Astrocyte of the spinal cord (primary cell): ENCODE measurements around the gene RAP1GAP2.
"Not testable (repeated sequence)": the region's sequence is repeated elsewhere in the genome, so short reads cannot be mapped to it uniquely, and the experiment has no call there.

Source experiments
- DNase-seq: peaks from one replicate; pipeline ENCODE4 v3.0.0; 2011; ENCODE audit warnings: low read depth, low spot score
- H3K4me3 ChIP-seq: 2 replicates; pipeline ENCODE4 v1.5.1; 2011; ENCODE audit warnings: low read depth, mild to moderate bottlenecking, low read length, moderate library complexity
- in situ Hi-C: cut with HindIII; loops from 2 replicates; pipeline ENCODE4 v1.10.0; 2017; ENCODE audit warnings: low sequenced_read_pairs
- TF ChIP-seq, protein P1 (sequence below): IDR thresholded peaks from 2 replicates; pipeline ENCODE4 v1.5.1; 2012; ENCODE audit warnings: low read depth, mild to moderate bottlenecking, low read length, inconsistent platforms

RAP1GAP2 gene

DNA sequence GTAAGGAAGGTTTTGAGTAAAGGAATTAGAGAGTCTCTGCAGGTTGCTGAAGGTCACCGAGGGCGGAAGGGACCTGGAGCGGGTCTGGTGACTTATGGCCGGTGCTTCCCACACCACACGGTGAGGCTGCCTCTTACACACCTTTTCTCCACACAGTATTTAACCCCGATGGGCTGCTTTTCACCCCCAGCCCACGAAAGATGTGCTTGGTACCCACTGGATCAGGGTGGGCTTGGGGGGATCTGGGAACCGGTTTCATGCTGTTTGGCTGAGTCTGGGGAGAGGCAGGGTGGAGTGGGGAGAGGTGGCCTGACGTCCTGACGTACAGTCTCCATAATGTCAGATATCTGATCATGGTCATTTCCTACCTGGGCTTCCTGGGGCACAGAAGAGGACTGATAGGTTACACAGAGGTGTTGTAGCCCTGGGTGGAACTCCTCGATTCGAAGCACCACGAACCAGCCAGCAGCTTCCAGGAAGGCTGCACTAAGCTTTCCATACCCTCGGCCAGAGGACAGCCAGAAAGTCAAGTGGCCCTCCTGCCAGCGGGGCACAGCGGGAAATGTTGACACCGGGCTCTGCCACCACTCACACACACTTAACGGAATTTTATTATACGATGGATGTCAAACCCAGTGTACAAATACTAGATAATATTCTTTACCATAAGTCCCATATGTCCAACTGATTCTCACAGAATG, 233.1 kb downstream of the RAP1GAP2 start:
- DNase-seq: no peak
- H3K4me3 ChIP-seq: no peak overlapping the region
- TF ChIP-seq, protein P1, sequence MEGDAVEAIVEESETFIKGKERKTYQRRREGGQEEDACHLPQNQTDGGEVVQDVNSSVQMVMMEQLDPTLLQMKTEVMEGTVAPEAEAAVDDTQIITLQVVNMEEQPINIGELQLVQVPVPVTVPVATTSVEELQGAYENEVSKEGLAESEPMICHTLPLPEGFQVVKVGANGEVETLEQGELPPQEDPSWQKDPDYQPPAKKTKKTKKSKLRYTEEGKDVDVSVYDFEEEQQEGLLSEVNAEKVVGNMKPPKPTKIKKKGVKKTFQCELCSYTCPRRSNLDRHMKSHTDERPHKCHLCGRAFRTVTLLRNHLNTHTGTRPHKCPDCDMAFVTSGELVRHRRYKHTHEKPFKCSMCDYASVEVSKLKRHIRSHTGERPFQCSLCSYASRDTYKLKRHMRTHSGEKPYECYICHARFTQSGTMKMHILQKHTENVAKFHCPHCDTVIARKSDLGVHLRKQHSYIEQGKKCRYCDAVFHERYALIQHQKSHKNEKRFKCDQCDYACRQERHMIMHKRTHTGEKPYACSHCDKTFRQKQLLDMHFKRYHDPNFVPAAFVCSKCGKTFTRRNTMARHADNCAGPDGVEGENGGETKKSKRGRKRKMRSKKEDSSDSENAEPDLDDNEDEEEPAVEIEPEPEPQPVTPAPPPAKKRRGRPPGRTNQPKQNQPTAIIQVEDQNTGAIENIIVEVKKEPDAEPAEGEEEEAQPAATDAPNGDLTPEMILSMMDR: no peak
- in situ Hi-C loops: no loop called here

DNA sequence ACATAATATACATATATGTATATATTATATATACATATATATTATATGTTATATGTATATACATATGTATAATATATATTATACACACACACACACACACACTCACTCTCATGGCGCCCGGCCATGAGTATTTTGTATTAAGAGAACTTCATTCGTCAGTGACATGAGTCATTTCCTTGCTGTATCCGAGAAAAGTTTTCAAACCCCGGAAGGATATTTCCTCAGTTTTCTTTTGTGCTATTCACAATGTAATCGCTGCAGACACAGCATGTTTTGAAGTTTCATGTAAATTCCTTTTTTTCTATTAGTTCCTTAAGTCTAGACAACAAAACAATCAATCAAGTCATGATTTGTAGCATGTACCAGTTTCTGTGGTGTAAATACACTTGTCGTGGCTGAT, 233.9 kb downstream of the RAP1GAP2 start:
- in situ Hi-C loops: no loop called here
- DNase-seq: peak; percentile 83
- H3K4me3 ChIP-seq: no peak overlapping the region
- TF ChIP-seq, protein P1: no peak

DNA sequence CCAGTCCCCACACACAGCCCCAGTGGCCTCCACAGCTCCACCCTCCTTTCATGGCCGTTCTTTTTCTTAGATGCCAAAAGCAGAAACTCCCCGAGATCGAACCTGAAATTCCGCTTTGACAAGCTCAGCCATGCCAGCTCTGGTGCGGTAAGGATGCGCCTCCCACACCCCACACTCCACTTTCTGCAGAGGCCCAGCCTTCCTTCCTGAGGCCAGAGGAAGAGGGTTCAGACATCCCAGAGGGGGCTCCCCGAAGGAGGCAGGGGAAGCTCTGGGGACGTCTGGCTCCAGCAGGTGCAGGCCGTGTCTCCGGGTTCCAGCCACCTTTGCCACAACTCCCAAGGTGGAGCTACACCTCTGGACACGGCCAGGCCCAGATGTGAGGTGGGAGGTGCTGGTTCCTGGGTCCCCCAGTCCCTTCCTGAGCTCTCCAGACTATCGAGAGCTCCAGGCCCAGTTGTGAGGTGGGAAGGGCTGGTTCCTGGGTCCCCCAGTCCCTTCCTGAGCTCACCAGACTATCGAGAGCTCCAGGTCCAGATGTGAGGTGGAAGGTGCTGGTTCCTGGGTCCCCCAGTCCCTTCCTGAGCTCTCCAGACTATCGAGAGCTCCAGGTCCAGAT, 234.7 kb downstream of the RAP1GAP2 start:
- DNase-seq, in situ Hi-C loops, H3K4me3 ChIP-seq: not testable (repeated sequence)

GRCh38 chr17:3032258-3033247, 236.3 kb downstream of the RAP1GAP2 start:
- H3K4me3 ChIP-seq: no peak overlapping the region
- in situ Hi-C loops: no loop called here
- TF ChIP-seq, protein P1: no peak
- no peak for DNase-seq

GRCh38 chr17:3033248-3033640, 237.0 kb downstream of the RAP1GAP2 start:
- no peak overlapping the region for H3K4me3 ChIP-seq
- TF ChIP-seq, protein P1: no peak
- DNase-seq: no peak
- in situ Hi-C loops: no loop called here

GRCh38 chr17:3033741-3034577, 237.7 kb downstream of the RAP1GAP2 start:
- H3K4me3 ChIP-seq: no peak overlapping the region
- DNase-seq: no peak
- TF ChIP-seq, protein P1: no peak
- in situ Hi-C loops: no loop called here
